PFSK-1 (cell line): Measurements from ENCODE around the gene TBC1D10B. TPM values are rescaled to one million over a fixed set of nuclear protein-coding genes. Genes with fewer than 3 reads are reported as not detected.

Experiments
- FOXP2 ChIP-seq: optimal IDR thresholded peaks from 2 replicates; pipeline ENCODE3; 2011; ENCODE audit warnings: borderline replicate concordance, control low read depth, inconsistent platforms; ENCODE audit not compliant: insufficient read depth; ENCODE audit errors: extremely low read length, extremely low read depth
- POLR2AphosphoS5 ChIP-seq: IDR thresholded peaks from 2 replicates; pipeline ENCODE4 v1.6.1; 2012; ENCODE audit warnings: low read depth, mild to moderate bottlenecking, control low read depth, low read length, moderate library complexity
- SIN3A ChIP-seq: IDR thresholded peaks from 2 replicates; pipeline ENCODE4 v1.6.1; 2012; ENCODE audit warnings: mild to moderate bottlenecking, low read length, moderate library complexity, borderline replicate concordance; ENCODE audit not compliant: insufficient read depth
- TAF1 ChIP-seq: IDR thresholded peaks from 2 replicates; pipeline ENCODE4 v1.6.1; 2012; ENCODE audit warnings: low read length, control low read depth, borderline replicate concordance; ENCODE audit not compliant: insufficient read depth
- polyA plus RNA-seq: library from polyadenylated mRNA; unstranded; fragments of >200 nt; gene quantifications from one replicate; pipeline ENCODE4 v1.2.1, GENCODE V29; 2012; ENCODE audit warnings: low read depth, missing spikeins; ENCODE audit not compliant: insufficient read length
- TF ChIP-seq, protein P1 (sequence below), 2 experiments: IDR thresholded peaks; 2 replicates each; pipeline versions ENCODE4 v1.6.1 to v1.8.0; 2011 to 2012; ENCODE audit warnings: low read depth in 2 of 2, low read length in 2 of 2, control low read depth in 1 of 2, inconsistent platforms in 1 of 2, mild to moderate bottlenecking in 1 of 2, moderate library complexity in 1 of 2; ENCODE audit not compliant: insufficient read depth in 1 of 2

TBC1D10B gene
- 40.1 TPM for polyA plus RNA-seq

- TF ChIP-seq TAF1: no peak
- TF ChIP-seq FOXP2: no peak
- no peak; the same call in 1 of the 2 replicates for TF ChIP-seq POLR2AphosphoS5
- TF ChIP-seq, protein P1, sequence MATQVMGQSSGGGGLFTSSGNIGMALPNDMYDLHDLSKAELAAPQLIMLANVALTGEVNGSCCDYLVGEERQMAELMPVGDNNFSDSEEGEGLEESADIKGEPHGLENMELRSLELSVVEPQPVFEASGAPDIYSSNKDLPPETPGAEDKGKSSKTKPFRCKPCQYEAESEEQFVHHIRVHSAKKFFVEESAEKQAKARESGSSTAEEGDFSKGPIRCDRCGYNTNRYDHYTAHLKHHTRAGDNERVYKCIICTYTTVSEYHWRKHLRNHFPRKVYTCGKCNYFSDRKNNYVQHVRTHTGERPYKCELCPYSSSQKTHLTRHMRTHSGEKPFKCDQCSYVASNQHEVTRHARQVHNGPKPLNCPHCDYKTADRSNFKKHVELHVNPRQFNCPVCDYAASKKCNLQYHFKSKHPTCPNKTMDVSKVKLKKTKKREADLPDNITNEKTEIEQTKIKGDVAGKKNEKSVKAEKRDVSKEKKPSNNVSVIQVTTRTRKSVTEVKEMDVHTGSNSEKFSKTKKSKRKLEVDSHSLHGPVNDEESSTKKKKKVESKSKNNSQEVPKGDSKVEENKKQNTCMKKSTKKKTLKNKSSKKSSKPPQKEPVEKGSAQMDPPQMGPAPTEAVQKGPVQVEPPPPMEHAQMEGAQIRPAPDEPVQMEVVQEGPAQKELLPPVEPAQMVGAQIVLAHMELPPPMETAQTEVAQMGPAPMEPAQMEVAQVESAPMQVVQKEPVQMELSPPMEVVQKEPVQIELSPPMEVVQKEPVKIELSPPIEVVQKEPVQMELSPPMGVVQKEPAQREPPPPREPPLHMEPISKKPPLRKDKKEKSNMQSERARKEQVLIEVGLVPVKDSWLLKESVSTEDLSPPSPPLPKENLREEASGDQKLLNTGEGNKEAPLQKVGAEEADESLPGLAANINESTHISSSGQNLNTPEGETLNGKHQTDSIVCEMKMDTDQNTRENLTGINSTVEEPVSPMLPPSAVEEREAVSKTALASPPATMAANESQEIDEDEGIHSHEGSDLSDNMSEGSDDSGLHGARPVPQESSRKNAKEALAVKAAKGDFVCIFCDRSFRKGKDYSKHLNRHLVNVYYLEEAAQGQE (IDR thresholded peaks at IDR 0.05; ENCODE audit: insufficient read depth in 1 of 2, low read depth in 2 of 2, low read length in 2 of 2): no peak
- TF ChIP-seq SIN3A: no peak
These were observed at the start of gene TBC1D10B for GRCh38 chr16:30370456-30371247. Gene TBC1D10B (minus strand): TSS chr16:30370494. CDS start chr16:30370183, 311 bp downstream.

GRCh38 chr16:30418350-30419181 is 48.3 kb upstream of the TBC1D10B start:
- no peak for TF ChIP-seq SIN3A
- no peak for TF ChIP-seq POLR2AphosphoS5
- TF ChIP-seq, protein P1 (IDR thresholded peaks at IDR 0.05; ENCODE audit: insufficient read depth in 1 of 2, low read depth in 2 of 2, low read length in 2 of 2): no peak
- TF ChIP-seq TAF1: no peak
- no peak for TF ChIP-seq FOXP2

DNA sequence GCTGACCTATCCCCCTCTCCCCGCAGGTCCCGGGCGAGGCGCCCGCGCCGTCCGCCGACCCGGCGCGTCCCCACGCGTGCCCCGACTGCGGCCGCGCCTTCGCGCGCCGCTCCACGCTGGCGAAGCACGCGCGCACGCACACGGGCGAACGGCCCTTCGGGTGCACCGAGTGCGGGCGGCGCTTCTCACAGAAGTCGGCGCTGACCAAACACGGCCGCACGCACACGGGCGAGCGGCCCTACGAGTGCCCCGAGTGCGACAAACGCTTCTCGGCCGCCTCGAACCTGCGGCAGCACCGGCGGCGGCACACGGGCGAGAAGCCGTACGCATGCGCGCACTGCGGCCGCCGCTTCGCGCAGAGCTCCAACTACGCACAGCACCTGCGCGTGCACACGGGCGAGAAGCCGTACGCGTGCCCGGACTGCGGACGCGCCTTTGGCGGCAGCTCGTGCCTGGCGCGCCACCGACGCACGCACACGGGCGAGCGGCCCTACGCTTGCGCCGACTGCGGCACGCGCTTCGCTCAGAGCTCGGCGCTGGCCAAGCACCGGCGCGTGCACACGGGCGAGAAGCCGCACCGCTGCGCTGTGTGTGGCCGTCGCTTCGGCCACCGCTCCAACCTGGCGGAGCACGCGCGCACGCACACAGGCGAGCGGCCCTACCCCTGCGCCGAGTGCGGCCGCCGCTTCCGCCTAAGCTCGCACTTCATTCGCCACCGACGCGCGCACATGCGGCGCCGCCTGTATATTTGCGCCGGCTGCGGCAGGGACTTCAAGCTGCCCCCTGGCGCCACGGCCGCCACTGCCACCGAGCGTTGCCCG is 47.4 kb upstream of the TBC1D10B start:
- TF ChIP-seq TAF1: no peak
- TF ChIP-seq, protein P1 (IDR thresholded peaks at IDR 0.05; ENCODE audit: insufficient read depth in 1 of 2, low read depth in 2 of 2, low read length in 2 of 2): no peak
- no peak for TF ChIP-seq FOXP2
- no peak for TF ChIP-seq SIN3A
- TF ChIP-seq POLR2AphosphoS5: no peak

- TF ChIP-seq TAF1: no peak
- TF ChIP-seq, protein P1 (IDR thresholded peaks at IDR 0.05; ENCODE audit: insufficient read depth in 1 of 2, low read depth in 2 of 2, low read length in 2 of 2): no peak
- no peak for TF ChIP-seq POLR2AphosphoS5
- TF ChIP-seq SIN3A: no peak
- TF ChIP-seq FOXP2: no peak
These were observed 46.6 kb upstream of the TBC1D10B start for GRCh38 chr16:30416624-30417528.
